SK-N-SH (cell line): ENCODE data around the gene LHPP. TPM values are rescaled to one million over a fixed set of nuclear protein-coding genes. Genes with fewer than 3 reads are reported as not detected.

Source experiments
- CTCF ChIA-PET: fragments of 300-600, 350-600 bp; formaldehyde crosslinking; extraction: SDS; loops from one replicate; lab custom pipeline; 2021; lab: Yijun Ruan, JAX
- POLR2A ChIA-PET: fragments of 350-600 bp; sonication (Branson Sonifier 250); formaldehyde crosslinking; extraction: SDS; loops from one replicate; lab custom pipeline; 2020; ENCODE audit warnings: antibody characterized with exemption, inconsistent platforms; lab: Yijun Ruan, JAX
- DNase-seq: peaks from one replicate; pipeline ENCODE4 v3.0.0; 2012
- H2AFZ ChIP-seq: fragments of 200-600 bp; sonication (generic); 2 replicates; pipeline ENCODE4 v1.8.1; 2016; ENCODE audit warnings: antibody characterized with exemption, mild to moderate bottlenecking, low read depth
- H3F3A ChIP-seq: fragments of 200-600 bp; sonication (generic); replicated peaks from 2 replicates; pipeline ENCODE3; 2016; ENCODE audit warnings: antibody characterized with exemption, mild to moderate bottlenecking; ENCODE audit not compliant: insufficient read depth
- H3K27ac ChIP-seq, 2 experiments: fragments of 200-500 bp in 1 of 2; fragments of 200-600 bp in 1 of 2; sonication (Bioruptor generic) in 1 of 2; sonication (generic), shearing (Covaris generic) in 1 of 2; 2 replicates each; pipeline versions ENCODE4 v1.5.1 to v1.6.1; 2014 to 2016; ENCODE audit warnings: low read depth in 2 of 2, inconsistent platforms in 1 of 2, low read length in 1 of 2, mild to moderate bottlenecking in 1 of 2, mixed read lengths in 1 of 2
- H3K27me3 ChIP-seq: fragments of 200-600 bp; sonication (generic), shearing (Covaris generic); 2 replicates; pipeline ENCODE4 v1.6.1; 2016; ENCODE audit warnings: mixed run types; ENCODE audit not compliant: insufficient read depth
- H3K36me3 ChIP-seq, 2 experiments: fragments of 200-500 bp in 1 of 2; fragments of 200-600 bp in 1 of 2; sonication (Bioruptor generic) in 1 of 2; sonication (generic) in 1 of 2; replicated peaks in 1 of 2; 2 replicates each; pipeline versions ENCODE3 to v1.5.1; 2014 to 2016; ENCODE audit warnings: low read length in 1 of 2, mild to moderate bottlenecking in 1 of 2; ENCODE audit not compliant: insufficient read depth in 2 of 2, control insufficient read depth in 1 of 2
- H3K4me1 ChIP-seq, 2 experiments: fragments of 200-500 bp in 1 of 2; fragments of 200-600 bp in 1 of 2; sonication (Bioruptor generic) in 1 of 2; sonication (generic), shearing (Covaris generic) in 1 of 2; 2 replicates each; pipeline versions ENCODE4 v1.5.1 to v1.6.1; 2014 to 2016; ENCODE audit warnings: low read depth in 1 of 2, low read length in 1 of 2, mixed run types in 1 of 2; ENCODE audit not compliant: insufficient read depth in 2 of 2, control insufficient read depth in 1 of 2
- H3K4me2 ChIP-seq: fragments of 200-600 bp; sonication (generic), shearing (Covaris generic); 2 replicates; pipeline ENCODE4 v1.6.1; 2017; ENCODE audit warnings: mixed run types
- H3K4me3 ChIP-seq, 2 experiments: fragments of 200-500 bp in 1 of 2; fragments of 200-600 bp in 1 of 2; sonication (Bioruptor generic) in 1 of 2; sonication (generic), shearing (Covaris generic) in 1 of 2; 2 replicates each; pipeline versions ENCODE4 v1.5.1 to v1.8.1; 2014 to 2016; ENCODE audit warnings: low read depth in 2 of 2, inconsistent platforms in 1 of 2, low read length in 1 of 2, mild to moderate bottlenecking in 1 of 2, mixed read lengths in 1 of 2, moderate library complexity in 1 of 2
- H3K79me2 ChIP-seq: fragments of 200-600 bp; sonication (generic); 2 replicates; pipeline ENCODE4 v1.8.1; 2017; ENCODE audit warnings: mild to moderate bottlenecking; ENCODE audit not compliant: insufficient read depth
- H3K9ac ChIP-seq: fragments of 200-600 bp; sonication (generic); 2 replicates; pipeline ENCODE4 v1.6.1; 2017; ENCODE audit warnings: mixed run types
- H3K9me2 ChIP-seq: fragments of 200-600 bp; sonication (generic); 2 replicates; pipeline ENCODE4 v1.6.1; 2017; ENCODE audit warnings: mixed run types
- H3K9me3 ChIP-seq: fragments of 200-600 bp; sonication (generic); 2 replicates; pipeline ENCODE4 v1.6.1; 2017; ENCODE audit warnings: mixed run types, mild to moderate bottlenecking, moderate library complexity
- H4K20me1 ChIP-seq: fragments of 200-600 bp; sonication (generic); 2 replicates; pipeline ENCODE4 v1.6.1; 2017; ENCODE audit warnings: mild to moderate bottlenecking, mixed run types; ENCODE audit not compliant: insufficient read depth
- CHD2 ChIP-seq: fragments of 150-350 bp; IDR thresholded peaks from 2 replicates; pipeline ENCODE4 v1.6.1; 2018; ENCODE audit warnings: low read length; ENCODE audit not compliant: partially characterized antibody
- EP300 ChIP-seq, 2 experiments: IDR thresholded peaks; 2 replicates each; pipeline versions ENCODE4 v1.4.0 to v1.6.1; 2012; ENCODE audit warnings: borderline replicate concordance in 1 of 2, low read depth in 1 of 2, low read length in 1 of 2
- EZH2phosphoT487 ChIP-seq: fragments of 200-600 bp; sonication (generic); IDR thresholded peaks from 2 replicates; pipeline ENCODE4 v1.6.1; 2017; ENCODE audit warnings: low read depth, mixed run types, mild to moderate bottlenecking, antibody characterized with exemption, moderate library complexity, borderline replicate concordance
- FOXJ3 ChIP-seq: sonication (generic); formaldehyde crosslinking; IDR thresholded peaks from 2 replicates; pipeline ENCODE4 v1.5.1; 2020; ENCODE audit warnings: mild to moderate bottlenecking, missing genetic modification reagents
- GABPA ChIP-seq: IDR thresholded peaks from 2 replicates; pipeline ENCODE4 v1.4.0; 2012; ENCODE audit warnings: low read depth, mild to moderate bottlenecking
- GATA2 ChIP-seq: sonication (generic); formaldehyde crosslinking; IDR thresholded peaks from 2 replicates; pipeline ENCODE4 v1.5.0; 2020; ENCODE audit warnings: mild to moderate bottlenecking, missing genetic modification reagents
- JUND ChIP-seq: IDR thresholded peaks from 2 replicates; pipeline ENCODE4 v1.4.0; 2012
- MEF2A ChIP-seq: IDR thresholded peaks from 2 replicates; pipeline ENCODE4 v1.4.0; 2012; ENCODE audit warnings: low read depth, borderline replicate concordance
- MXI1 ChIP-seq: IDR thresholded peaks from 2 replicates; pipeline ENCODE4 v1.6.1; 2012; ENCODE audit warnings: mild to moderate bottlenecking, low read depth, low read length, improper control_type of control experiment
- NFIC ChIP-seq: IDR thresholded peaks from 2 replicates; pipeline ENCODE4 v1.4.0; 2012; ENCODE audit warnings: borderline replicate concordance
- NRF1 ChIP-seq: IDR thresholded peaks from 2 replicates; pipeline ENCODE4 v1.6.1; 2012; ENCODE audit warnings: low read depth, mild to moderate bottlenecking, low read length
- POLR2AphosphoS5 ChIP-seq: IDR thresholded peaks from 2 replicates; pipeline ENCODE4 v1.6.1; 2012; ENCODE audit warnings: low read depth, low read length
- RFX5 ChIP-seq: IDR thresholded peaks from 2 replicates; pipeline ENCODE4 v1.6.1; 2012; ENCODE audit warnings: mild to moderate bottlenecking, improper control_type of control experiment, low read length
- SMC3 ChIP-seq: IDR thresholded peaks from 2 replicates; pipeline ENCODE4 v1.6.1; 2012; ENCODE audit warnings: low read depth, low read length, improper control_type of control experiment
- YY1 ChIP-seq: IDR thresholded peaks from 2 replicates; pipeline ENCODE4 v1.4.0; 2012; ENCODE audit warnings: low read depth, mild to moderate bottlenecking
- WGBS: methylation state at CpG from one replicate; pipeline ENCODE4 v1.1.6; 2017; ENCODE audit warnings: low lambda C conversion rate; 5-methylcytosine and 5-hydroxymethylcytosine counted together
- polyA plus RNA-seq, 3 experiments: library from polyadenylated mRNA; depleted of rRNA; stranded (reverse); fragments of >200 nt; gene quantifications; 2 replicates each; pipeline ENCODE4 v1.2.3, GENCODE V29; 2012
- TF ChIP-seq, protein P1 (sequence below): fragments of 150-350 bp; IDR thresholded peaks from 2 replicates; pipeline ENCODE4 v1.6.1; 2016; ENCODE audit warnings: mild to moderate bottlenecking, low read depth, low read length
- TF ChIP-seq, protein P2 (sequence below): IDR thresholded peaks from 2 replicates; pipeline ENCODE4 v1.6.1; 2012; ENCODE audit warnings: mild to moderate bottlenecking, low read depth, low read length, moderate library complexity
- TF ChIP-seq, protein P3 (sequence below): IDR thresholded peaks from 2 replicates; pipeline ENCODE4 v1.4.0; 2012; ENCODE audit warnings: low read depth, borderline replicate concordance
- TF ChIP-seq, protein P4 (sequence below): IDR thresholded peaks from 2 replicates; pipeline ENCODE4; 2012
- TF ChIP-seq, protein P5 (sequence below): IDR thresholded peaks from 2 replicates; pipeline ENCODE4 v1.4.0; 2012; ENCODE audit warnings: low read depth

LHPP gene
- polyA plus RNA-seq, 1 of the 3 experiments (the other 2 are of a cell fraction): 29.8 TPM

DNA sequence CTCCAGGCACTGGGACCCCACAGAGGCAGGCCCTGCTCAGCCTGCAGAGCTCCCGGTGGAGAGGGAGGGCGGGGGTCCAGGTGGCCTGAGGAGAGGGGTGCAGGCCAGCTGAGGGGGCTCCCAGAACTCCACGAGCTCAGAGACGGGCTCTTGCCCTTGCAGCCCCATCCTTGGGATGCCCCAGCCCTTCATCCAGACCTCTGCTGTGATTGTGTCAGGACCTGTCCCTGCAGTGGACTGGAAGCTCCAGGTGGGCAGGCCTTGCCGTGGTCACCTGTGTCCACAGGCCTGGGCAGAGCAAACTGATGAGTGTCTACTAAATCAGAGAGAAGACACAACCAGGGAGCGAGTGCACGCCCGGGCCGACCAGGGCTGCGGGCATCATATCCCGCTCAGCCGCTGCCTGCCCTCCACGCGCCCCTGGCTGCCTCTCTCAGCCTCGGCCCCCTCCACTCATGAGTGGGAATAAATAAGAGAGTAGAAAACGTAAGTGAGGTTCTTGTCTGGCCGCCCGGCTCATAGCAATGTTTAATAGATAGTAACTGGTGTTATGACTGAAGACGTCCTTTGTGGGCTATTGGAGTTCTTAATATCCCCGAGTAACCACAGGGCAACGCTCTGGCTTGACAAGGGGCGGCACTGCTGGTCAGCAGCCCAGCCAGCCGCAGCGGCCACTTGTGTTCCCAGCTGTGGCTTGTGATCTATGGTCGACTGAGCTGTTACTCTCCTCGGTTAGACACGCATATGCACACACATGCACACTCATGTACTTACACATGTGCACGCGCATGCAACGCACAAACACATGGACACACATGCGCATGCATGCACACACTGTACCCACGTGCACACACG, 105.6 kb downstream of the LHPP start:
- Histone ChIP-seq H3K79me2 (no peaks in the 10 kb centered on the region), H3F3A (no peaks in the 10 kb centered on the region), H3K9ac (no peak overlapping the region), H3K9me2 (no peaks in the 10 kb centered on the region), H3K4me3 (no peak overlapping the region), H3K27ac (no peak overlapping the region), H3K36me3 (no peaks in the 10 kb centered on the region), H3K4me2 (no peak overlapping the region), H3K9me3 (no peaks in the 10 kb centered on the region), H4K20me1 (no peaks in the 10 kb centered on the region), H3K27me3 (no peaks in the 10 kb centered on the region), H2AFZ (no peak overlapping the region), H3K4me1 (no peaks in the 10 kb centered on the region)
- TF ChIP-seq GATA2 (CRISPR knock-in tag) (no peak), NFIC (no peak), NRF1 (no peak), MEF2A (no peak), GABPA (no peak), JUND (no peak), POLR2AphosphoS5 (no peak), MXI1 (no peak), EP300 (IDR thresholded peaks at IDR 0.05; ENCODE audit: borderline replicate concordance in 1 of 2, low read depth in 1 of 2, low read length in 1 of 2) (no peak), EZH2phosphoT487 (no peak), YY1 (no peak), CHD2 (no peak), RFX5 (no peak), FOXJ3 (CRISPR knock-in tag) (no peak), SMC3 (no peak)
- TF ChIP-seq, protein P1, sequence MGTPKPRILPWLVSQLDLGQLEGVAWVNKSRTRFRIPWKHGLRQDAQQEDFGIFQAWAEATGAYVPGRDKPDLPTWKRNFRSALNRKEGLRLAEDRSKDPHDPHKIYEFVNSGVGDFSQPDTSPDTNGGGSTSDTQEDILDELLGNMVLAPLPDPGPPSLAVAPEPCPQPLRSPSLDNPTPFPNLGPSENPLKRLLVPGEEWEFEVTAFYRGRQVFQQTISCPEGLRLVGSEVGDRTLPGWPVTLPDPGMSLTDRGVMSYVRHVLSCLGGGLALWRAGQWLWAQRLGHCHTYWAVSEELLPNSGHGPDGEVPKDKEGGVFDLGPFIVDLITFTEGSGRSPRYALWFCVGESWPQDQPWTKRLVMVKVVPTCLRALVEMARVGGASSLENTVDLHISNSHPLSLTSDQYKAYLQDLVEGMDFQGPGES: no peak
- TF ChIP-seq, protein P2, sequence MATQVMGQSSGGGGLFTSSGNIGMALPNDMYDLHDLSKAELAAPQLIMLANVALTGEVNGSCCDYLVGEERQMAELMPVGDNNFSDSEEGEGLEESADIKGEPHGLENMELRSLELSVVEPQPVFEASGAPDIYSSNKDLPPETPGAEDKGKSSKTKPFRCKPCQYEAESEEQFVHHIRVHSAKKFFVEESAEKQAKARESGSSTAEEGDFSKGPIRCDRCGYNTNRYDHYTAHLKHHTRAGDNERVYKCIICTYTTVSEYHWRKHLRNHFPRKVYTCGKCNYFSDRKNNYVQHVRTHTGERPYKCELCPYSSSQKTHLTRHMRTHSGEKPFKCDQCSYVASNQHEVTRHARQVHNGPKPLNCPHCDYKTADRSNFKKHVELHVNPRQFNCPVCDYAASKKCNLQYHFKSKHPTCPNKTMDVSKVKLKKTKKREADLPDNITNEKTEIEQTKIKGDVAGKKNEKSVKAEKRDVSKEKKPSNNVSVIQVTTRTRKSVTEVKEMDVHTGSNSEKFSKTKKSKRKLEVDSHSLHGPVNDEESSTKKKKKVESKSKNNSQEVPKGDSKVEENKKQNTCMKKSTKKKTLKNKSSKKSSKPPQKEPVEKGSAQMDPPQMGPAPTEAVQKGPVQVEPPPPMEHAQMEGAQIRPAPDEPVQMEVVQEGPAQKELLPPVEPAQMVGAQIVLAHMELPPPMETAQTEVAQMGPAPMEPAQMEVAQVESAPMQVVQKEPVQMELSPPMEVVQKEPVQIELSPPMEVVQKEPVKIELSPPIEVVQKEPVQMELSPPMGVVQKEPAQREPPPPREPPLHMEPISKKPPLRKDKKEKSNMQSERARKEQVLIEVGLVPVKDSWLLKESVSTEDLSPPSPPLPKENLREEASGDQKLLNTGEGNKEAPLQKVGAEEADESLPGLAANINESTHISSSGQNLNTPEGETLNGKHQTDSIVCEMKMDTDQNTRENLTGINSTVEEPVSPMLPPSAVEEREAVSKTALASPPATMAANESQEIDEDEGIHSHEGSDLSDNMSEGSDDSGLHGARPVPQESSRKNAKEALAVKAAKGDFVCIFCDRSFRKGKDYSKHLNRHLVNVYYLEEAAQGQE: no peak
- TF ChIP-seq, protein P3, sequence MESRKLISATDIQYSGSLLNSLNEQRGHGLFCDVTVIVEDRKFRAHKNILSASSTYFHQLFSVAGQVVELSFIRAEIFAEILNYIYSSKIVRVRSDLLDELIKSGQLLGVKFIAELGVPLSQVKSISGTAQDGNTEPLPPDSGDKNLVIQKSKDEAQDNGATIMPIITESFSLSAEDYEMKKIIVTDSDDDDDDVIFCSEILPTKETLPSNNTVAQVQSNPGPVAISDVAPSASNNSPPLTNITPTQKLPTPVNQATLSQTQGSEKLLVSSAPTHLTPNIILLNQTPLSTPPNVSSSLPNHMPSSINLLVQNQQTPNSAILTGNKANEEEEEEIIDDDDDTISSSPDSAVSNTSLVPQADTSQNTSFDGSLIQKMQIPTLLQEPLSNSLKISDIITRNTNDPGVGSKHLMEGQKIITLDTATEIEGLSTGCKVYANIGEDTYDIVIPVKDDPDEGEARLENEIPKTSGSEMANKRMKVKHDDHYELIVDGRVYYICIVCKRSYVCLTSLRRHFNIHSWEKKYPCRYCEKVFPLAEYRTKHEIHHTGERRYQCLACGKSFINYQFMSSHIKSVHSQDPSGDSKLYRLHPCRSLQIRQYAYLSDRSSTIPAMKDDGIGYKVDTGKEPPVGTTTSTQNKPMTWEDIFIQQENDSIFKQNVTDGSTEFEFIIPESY: no peak
- TF ChIP-seq, protein P4, sequence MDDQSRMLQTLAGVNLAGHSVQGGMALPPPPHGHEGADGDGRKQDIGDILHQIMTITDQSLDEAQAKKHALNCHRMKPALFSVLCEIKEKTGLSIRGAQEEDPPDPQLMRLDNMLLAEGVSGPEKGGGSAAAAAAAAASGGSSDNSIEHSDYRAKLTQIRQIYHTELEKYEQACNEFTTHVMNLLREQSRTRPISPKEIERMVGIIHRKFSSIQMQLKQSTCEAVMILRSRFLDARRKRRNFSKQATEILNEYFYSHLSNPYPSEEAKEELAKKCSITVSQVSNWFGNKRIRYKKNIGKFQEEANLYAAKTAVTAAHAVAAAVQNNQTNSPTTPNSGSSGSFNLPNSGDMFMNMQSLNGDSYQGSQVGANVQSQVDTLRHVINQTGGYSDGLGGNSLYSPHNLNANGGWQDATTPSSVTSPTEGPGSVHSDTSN: no peak
- TF ChIP-seq, protein P5, sequence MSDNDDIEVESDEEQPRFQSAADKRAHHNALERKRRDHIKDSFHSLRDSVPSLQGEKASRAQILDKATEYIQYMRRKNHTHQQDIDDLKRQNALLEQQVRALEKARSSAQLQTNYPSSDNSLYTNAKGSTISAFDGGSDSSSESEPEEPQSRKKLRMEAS: no peak
- WGBS: 75% methylated on average over 32 of the region's 33 CpGs
- POLR2A ChIA-PET: no interaction called here
- CTCF ChIA-PET: interaction anchor here (1.6 kb wide), 1 partner anchor 29 kb away, joined by 3 read pairs; no protein-coding TSS in a partner anchor
- DNase-seq: no peak
